B cell (primary cell): ENCODE data around the gene AXIN2.

ENCODE experiments used
- CTCF ChIP-seq: fragments of 200-600 bp; IDR thresholded peaks from one replicate; pipeline ENCODE4 v1.8.0; 2022; ENCODE audit warnings: antibody characterized with exemption, mild to moderate bottlenecking
- EZH2 ChIP-seq: IDR thresholded peaks from 2 replicates; pipeline ENCODE4 v1.6.1; 2012; ENCODE audit warnings: borderline replicate concordance, low read depth, mild to moderate bottlenecking, moderate library complexity, low read length; ENCODE audit not compliant: insufficient read depth, poor library complexity, severe bottlenecking

- TF ChIP-seq CTCF (no peak), EZH2 (no peak)
Measured at GRCh38 chr17:65538675-65539529, 22.5 kb downstream of the AXIN2 start.
